Esophagus muscularis mucosa (tissue), 4 donors: ENCODE measurements around the gene PSG11. TPM values are rescaled to one million over a fixed set of nuclear protein-coding genes. Genes with fewer than 3 reads are reported as not detected.
"Not testable (repeated sequence)": the region's sequence is repeated elsewhere in the genome, so short reads cannot be mapped to it uniquely, and the experiment has no call there.

ENCODE experiments used
- DNase-seq: peaks from one replicate; pipeline ENCODE4 v3.0.0-alpha.2; 2017; ENCODE audit errors: extremely low spot score
- H3K27ac ChIP-seq, 4 donors: fragments of 200-600 bp; sonication (generic); replicated peaks in 1 of 4; 1 replicate in 3 of 4; 2 replicates in 1 of 4; pipeline ENCODE4 v1.5.1; 2016 to 2019; ENCODE audit warnings: mild to moderate bottlenecking in 1 of 4
- H3K27me3 ChIP-seq, 4 donors: fragments of 200-600 bp; sonication (generic); one replicate each; pipeline versions ENCODE4 v1.5.1 to v1.6.0; 2016 to 2019
- H3K36me3 ChIP-seq, 4 donors: fragments of 200-600 bp; sonication (generic); one replicate each; pipeline ENCODE4 v1.5.1; 2016 to 2019
- H3K4me1 ChIP-seq, 4 donors: fragments of 200-600 bp; sonication (generic); one replicate each; pipeline ENCODE4 v1.5.1; 2016 to 2019
- H3K4me3 ChIP-seq, 4 donors: fragments of 200-600 bp; sonication (generic); 1 replicate in 2 of 4; 2 replicates in 2 of 4; pipeline ENCODE4 v1.5.1; 2016 to 2019; ENCODE audit warnings: mild to moderate bottlenecking in 4 of 4, moderate library complexity in 1 of 4
- H3K9me3 ChIP-seq, 4 donors: fragments of 200-600 bp; sonication (generic); 1 replicate in 3 of 4; 2 replicates in 1 of 4; pipeline ENCODE4 v1.5.1; 2016 to 2019
- WGBS: methylation state at CpG from one replicate; pipeline ENCODE4 v1.1.5; 2018; 5-methylcytosine and 5-hydroxymethylcytosine counted together
- intact Hi-C: fragments of 100-400 bp; cut with DNase I; formaldehyde crosslinking; loops from one replicate; pipeline ENCODE4 v1.15.1; 2023
- total RNA-seq, 4 donors: library from RNA; depleted of rRNA; stranded (reverse); fragments of >200 nt; gene quantifications; one replicate each; pipeline versions ENCODE4 v1.1.0 to v1.2.1, GENCODE V29; 2016

Gene PSG11
- total RNA-seq: not detected

- H3K27me3 ChIP-seq, H3K4me1 ChIP-seq, H3K9me3 ChIP-seq, intact Hi-C loops, H3K36me3 ChIP-seq, H3K4me3 ChIP-seq, H3K27ac ChIP-seq, DNase-seq: not testable (repeated sequence)
- WGBS: 67% methylated on average over 6 of the region's 6 CpGs
Measured at GRCh38 chr19:43026369-43026768, at the start of gene PSG11. TSS of gene PSG11 (minus strand) at chr19:43026469. CDS start at chr19:43026372, 97 bp downstream.

GRCh38 chr19:43062418-43062817 lies 36.1 kb upstream of the PSG11 start:
- intact Hi-C loops, H3K9me3 ChIP-seq: not testable (repeated sequence)
- WGBS: 73% methylated on average over 3 of the region's 3 CpGs

GRCh38 chr19:43061326-43061725 lies 35.1 kb upstream of the PSG11 start:
- intact Hi-C loops, H3K4me3 ChIP-seq, H3K9me3 ChIP-seq, H3K36me3 ChIP-seq, H3K4me1 ChIP-seq, H3K27me3 ChIP-seq, H3K27ac ChIP-seq, DNase-seq: not testable (repeated sequence)
- 68% methylated on average over 3 of the region's 3 CpGs for WGBS

More at GRCh38 chr19:43062418-43062817, 36.1 kb upstream of the PSG11 start:
- not testable (repeated sequence) for H3K27ac ChIP-seq, DNase-seq, H3K36me3 ChIP-seq, H3K4me3 ChIP-seq, H3K27me3 ChIP-seq, H3K4me1 ChIP-seq

GRCh38 chr19:43060254-43060653 lies 34.0 kb upstream of the PSG11 start:
- H3K9me3 ChIP-seq, H3K36me3 ChIP-seq, H3K4me1 ChIP-seq, H3K27ac ChIP-seq, intact Hi-C loops, H3K27me3 ChIP-seq, H3K4me3 ChIP-seq, DNase-seq: not testable (repeated sequence)
- 56% methylated on average over 3 of the region's 3 CpGs for WGBS

- H3K4me1 ChIP-seq, intact Hi-C loops: not testable (repeated sequence)
- WGBS: 68% methylated on average over 2 of the region's 2 CpGs
Measured at GRCh38 chr19:43059482-43059881, 33.2 kb upstream of the PSG11 start.

GRCh38 chr19:43058440-43058839 lies 32.2 kb upstream of the PSG11 start:
- intact Hi-C loops, DNase-seq: not testable (repeated sequence)
- 34% methylated on average over 2 of the region's 2 CpGs for WGBS

More at GRCh38 chr19:43059482-43059881, 33.2 kb upstream of the PSG11 start:
- H3K27ac ChIP-seq, DNase-seq, H3K27me3 ChIP-seq, H3K4me3 ChIP-seq, H3K36me3 ChIP-seq: not testable (repeated sequence)
- peaks cover 0 to 10% (median 8%) of the 10 kb centered on the region in 4 donors for H3K9me3 ChIP-seq

GRCh38 chr19:43047966-43048365 lies 21.7 kb upstream of the PSG11 start:
- WGBS: 97% methylated on average over 3 of the region's 3 CpGs
- H3K4me3 ChIP-seq, H3K9me3 ChIP-seq, H3K27ac ChIP-seq, H3K36me3 ChIP-seq, DNase-seq, intact Hi-C loops, H3K4me1 ChIP-seq, H3K27me3 ChIP-seq: not testable (repeated sequence)

More at GRCh38 chr19:43058440-43058839, 32.2 kb upstream of the PSG11 start:
- peaks cover 0 to 14% (median 8%) of the 10 kb centered on the region in 4 donors for H3K9me3 ChIP-seq
- H3K4me3 ChIP-seq, H3K27ac ChIP-seq, H3K4me1 ChIP-seq, H3K36me3 ChIP-seq, H3K27me3 ChIP-seq: not testable (repeated sequence)

GRCh38 chr19:43046578-43046977 lies 20.3 kb upstream of the PSG11 start:
- H3K4me3 ChIP-seq, H3K27ac ChIP-seq, intact Hi-C loops, H3K9me3 ChIP-seq, H3K27me3 ChIP-seq, H3K36me3 ChIP-seq, H3K4me1 ChIP-seq, DNase-seq: not testable (repeated sequence)
- WGBS: 75% methylated on average over 2 of the region's 2 CpGs

GRCh38 chr19:43043492-43044180 lies 17.4 kb upstream of the PSG11 start:
- H3K9me3 ChIP-seq, H3K27me3 ChIP-seq, H3K4me3 ChIP-seq, H3K27ac ChIP-seq, DNase-seq, H3K4me1 ChIP-seq, intact Hi-C loops, H3K36me3 ChIP-seq: not testable (repeated sequence)
- WGBS: 80% methylated on average over 1 of the region's 1 CpG

GRCh38 chr19:43031645-43032044 lies 5.4 kb upstream of the PSG11 start:
- H3K9me3 ChIP-seq, H3K4me1 ChIP-seq, DNase-seq, intact Hi-C loops, H3K27me3 ChIP-seq, H3K36me3 ChIP-seq, H3K4me3 ChIP-seq, H3K27ac ChIP-seq: not testable (repeated sequence)
- WGBS: 56% methylated on average over 2 of the region's 2 CpGs
